ENCODE results near the gene PAN3. TPM values are rescaled to one million over a fixed set of nuclear protein-coding genes. Genes with fewer than 3 reads are reported as not detected.
"Not testable (repeated sequence)": the region's sequence is repeated elsewhere in the genome, so short reads cannot be mapped to it uniquely, and the experiment has no call there.

Gene PAN3
- total and polyA plus RNA-seq, 8 donors, result 12.4 to 26.4 (median 16.3) TPM

GRCh38 chr13:28094306-28094705, 44.0 kb upstream of the PAN3 start:
- intact Hi-C loops (cut with DNase I), result no loop called here
- Histone ChIP-seq H3K27me3 (no peaks in the 10 kb centered on the region), H3K36me3 (no peaks in the 10 kb centered on the region), H3K4me1 (peaks cover 0 to 4% (median 0%) of the 10 kb centered on the region in 3 donors), H3K27ac (no peak overlapping the region), H3K4me3 (no peak overlapping the region), H3K9me3 (no peaks in the 10 kb centered on the region)
- 78 to 90% methylated on average over 4 of the region's 4 CpGs for WGBS, 2 donors
- no peak for ATAC-seq
- TF ChIP-seq CTCF (IDR thresholded peaks at IDR 0.05), result no peak
- DNase-seq, result no peak
- no peak for FAIRE-seq

- ATAC-seq, result no peak
- Histone ChIP-seq H3K4me1 (no peaks in the 10 kb centered on the region), H3K9me3 (no peaks in the 10 kb centered on the region), H3K27ac (no peak overlapping the region), H3K36me3 (no peaks in the 10 kb centered on the region), H3K4me3 (no peak overlapping the region), H3K27me3 (no peaks in the 10 kb centered on the region)
- no peak for DNase-seq
- TF ChIP-seq CTCF (IDR thresholded peaks at IDR 0.05), result no peak
- WGBS, 2 donors, result 28 to 37% methylated on average over 3 of the region's 3 CpGs
- intact Hi-C loops (cut with DNase I), result no loop called here
- no peak for FAIRE-seq
These were observed 40.8 kb upstream of the PAN3 start for GRCh38 chr13:28097503-28097902.

- no peak for DNase-seq
- H3K36me3 ChIP-seq, result no peaks in the 10 kb centered on the region
- intact Hi-C loops (cut with DNase I), result no loop called here
- H3K27me3 ChIP-seq, result no peaks in the 10 kb centered on the region
- TF ChIP-seq CTCF (IDR thresholded peaks at IDR 0.05), result no peak
- no peak for ATAC-seq
- no peaks in the 10 kb centered on the region for H3K4me1 ChIP-seq
- 21 to 22% methylated on average over 35 of the region's 35 CpGs for WGBS, 2 donors
- H3K27ac ChIP-seq, result peak overlapping the region; percentile 20 to 55 (median 39)
- H3K9me3 ChIP-seq, result no peaks in the 10 kb centered on the region
- FAIRE-seq, result no peak
- H3K4me3 ChIP-seq, result peak overlapping the region; percentile 26 to 59 (median 38)
These were observed 38.8 kb upstream of the PAN3 start for GRCh38 chr13:28099396-28100149.

GRCh38 chr13:28100150-28101121, 37.9 kb upstream of the PAN3 start, which contains the start of gene FLT3:
FLT3 (minus strand) TSS chr13:28100576; CDS start chr13:28100510, 66 bp downstream.
- FAIRE-seq, result no peak
- H3K9me3 ChIP-seq, result no peaks in the 10 kb centered on the region
- DNase-seq, result peak; percentile 45 to 80 (median 58)
- H3K4me3 ChIP-seq, result peak within 1 kb of the TSS; percentile 26 to 59 (median 38)
- H3K4me1 ChIP-seq, result no peaks in the 10 kb centered on the region
- 1 to 2% methylated on average over 63 to 106 of the region's 106 CpGs for WGBS, 2 donors
- no peaks in the 10 kb centered on the region for H3K36me3 ChIP-seq
- H3K27ac ChIP-seq, result peak within 1 kb of the TSS; percentile 20 to 55 (median 39)
- no peaks in the 10 kb centered on the region for H3K27me3 ChIP-seq
- intact Hi-C loops (cut with DNase I), result no loop called here
- TF ChIP-seq CTCF (IDR thresholded peaks at IDR 0.05), result no peak
- peak; percentile 73 to 92 (median 85) for ATAC-seq

GRCh38 chr13:28101886-28102285, 36.5 kb upstream of the PAN3 start:
- H3K9me3 ChIP-seq; DNase-seq; intact Hi-C loops (cut with DNase I); H3K27me3 ChIP-seq; H3K4me3 ChIP-seq; H3K36me3 ChIP-seq; H3K27ac ChIP-seq; ATAC-seq; H3K4me1 ChIP-seq; FAIRE-seq: not testable (repeated sequence)
- WGBS, 2 donors, result 82 to 88% methylated on average over 4 of the region's 4 CpGs
